PC-3 (cell line): ENCODE measurements around the gene TRPM2. TPM values are rescaled to one million over a fixed set of nuclear protein-coding genes. Genes with fewer than 3 reads are reported as not detected.

ENCODE experiments used
- ATAC-seq: fragments of 200-7000 bp; cut with Tn5 transposase; 2 replicates; pipeline ENCODE4 v1.9.1; 2020; ENCODE audit warnings: mild to moderate bottlenecking, moderate library complexity
- BruUV-seq: library from RNA; stranded (reverse); fragments of 400-500 nt; replicated peaks from 2 replicates; lab custom pipeline; 2021; lab: Mats Ljungman, UMichigan
- CTCF ChIA-PET: fragments of 300-600 bp; sonication (Branson Sonifier 250); formaldehyde crosslinking; loops from one replicate; lab custom pipeline; 2022; ENCODE audit warnings: antibody characterized with exemption; lab: Charles Lee
- POLR2A ChIA-PET: fragments of 300-600 bp; sonication (Branson Sonifier 250); formaldehyde crosslinking; loops from one replicate; lab custom pipeline; 2022; ENCODE audit warnings: antibody characterized with exemption; ENCODE audit not compliant: unreplicated experiment; lab: Charles Lee
- DNase-seq: peaks from one replicate; pipeline ENCODE4 v3.0.0-alpha.2; 2015
- H2AFZ ChIP-seq: fragments of 300-600 bp; sonication (generic); 2 replicates; pipeline ENCODE4 v1.6.0; 2016; ENCODE audit warnings: antibody characterized with exemption, low read length
- H3F3A ChIP-seq: fragments of 300-600 bp; sonication (generic); one replicate; pipeline ENCODE4 v1.6.0; 2017; ENCODE audit warnings: antibody characterized with exemption, low read length, control low read depth, mild to moderate bottlenecking; ENCODE audit not compliant: unreplicated experiment
- H3K27ac ChIP-seq: fragments of 300-600 bp; sonication (generic); 2 replicates; pipeline ENCODE4 v1.5.1; 2016; ENCODE audit warnings: mild to moderate bottlenecking, low read length
- H3K27me3 ChIP-seq: fragments of 300-600 bp; sonication (generic); 2 replicates; pipeline ENCODE4 v1.6.1; 2016; ENCODE audit warnings: low read length, mixed read lengths
- H3K36me3 ChIP-seq: fragments of 300-600 bp; sonication (generic); 2 replicates; pipeline ENCODE4 v1.6.1; 2016; ENCODE audit warnings: low read depth, mixed run types, low read length, mixed read lengths
- H3K4me1 ChIP-seq: fragments of 300-600 bp; sonication (generic); 2 replicates; pipeline ENCODE4 v1.5.1; 2016; ENCODE audit warnings: low read length; ENCODE audit not compliant: insufficient read depth
- H3K4me2 ChIP-seq: fragments of 300-600 bp; sonication (generic); 2 replicates; pipeline ENCODE4 v1.6.0; 2016; ENCODE audit warnings: low read length
- H3K4me3 ChIP-seq: fragments of 300-600 bp; sonication (generic); 2 replicates; pipeline ENCODE4 v1.5.1; 2016; ENCODE audit warnings: mild to moderate bottlenecking, low read length, mixed read lengths
- H3K79me2 ChIP-seq: fragments of 300-600 bp; sonication (generic); 2 replicates; pipeline ENCODE4 v1.6.1; 2017; ENCODE audit warnings: low read length, mixed read lengths
- H3K9ac ChIP-seq: fragments of 300-600 bp; sonication (generic); 2 replicates; pipeline ENCODE4 v1.6.0; 2016; ENCODE audit warnings: mild to moderate bottlenecking, low read length
- H3K9me2 ChIP-seq: fragments of 300-600 bp; sonication (generic); replicated peaks from 2 replicates; pipeline ENCODE4 v1.6.1; 2016; ENCODE audit warnings: mixed run types, low read length, mixed read lengths
- H3K9me3 ChIP-seq: fragments of 300-600 bp; sonication (generic); 2 replicates; pipeline ENCODE4 v1.6.1; 2016; ENCODE audit warnings: low read length, mixed read lengths
- H4K20me1 ChIP-seq: fragments of 300-600 bp; sonication (generic); 2 replicates; pipeline ENCODE4 v1.6.1; 2016; ENCODE audit warnings: low read length, mixed read lengths
- EZH2 ChIP-seq: fragments of 300-600 bp; sonication (generic); IDR thresholded peaks from one replicate; pipeline ENCODE4 v1.6.1; 2017; ENCODE audit warnings: antibody characterized with exemption, mild to moderate bottlenecking, low read length; ENCODE audit not compliant: unreplicated experiment
- EZH2phosphoT487 ChIP-seq: fragments of 300-600 bp; sonication (generic); IDR thresholded peaks from 2 replicates; pipeline ENCODE4 v1.6.1; 2018; ENCODE audit warnings: mild to moderate bottlenecking, antibody characterized with exemption, low read length, borderline replicate concordance
- intact Hi-C: fragments of 100-400 bp; cut with micrococcal nuclease; formaldehyde crosslinking; loops from 2 replicates; pipeline ENCODE4 v1.9.0; 2023
- total RNA-seq: library from RNA; depleted of rRNA; stranded (reverse); fragments of >200 nt; gene quantifications from 2 replicates; pipeline ENCODE4 v1.2.3, GENCODE V29; 2014
- TF ChIP-seq, protein P1 (sequence below): fragments of 300-600 bp; sonication (generic); conservative IDR thresholded peaks from 2 replicates; pipeline ENCODE4 v1.5.1; 2017; ENCODE audit warnings: antibody characterized with exemption, low read depth, mild to moderate bottlenecking, low read length

TRPM2 gene
- total RNA-seq, 1 experiment from 2014 or later, result 50.0 TPM

DNA sequence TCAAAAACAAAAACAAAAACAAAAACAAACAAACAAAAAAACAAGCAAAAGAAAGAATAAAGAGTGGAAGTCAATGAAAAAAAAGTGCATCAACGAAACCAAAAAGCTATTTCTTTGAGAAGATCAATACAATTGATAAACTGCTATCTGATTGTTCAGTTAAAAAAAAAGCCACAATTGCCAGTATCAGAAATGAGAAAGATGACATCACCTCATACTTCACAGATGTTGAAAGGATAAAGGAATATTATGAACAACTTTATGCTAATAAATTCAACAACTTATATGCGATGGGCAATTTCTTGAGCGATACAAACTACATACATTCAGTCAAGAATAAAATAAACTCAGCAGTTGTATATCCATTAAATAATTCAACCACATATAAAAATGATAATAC is 99.7 kb downstream of the TRPM2 start:
- H3K9ac ChIP-seq, result no peak overlapping the region
- no peaks in the 10 kb centered on the region for H3K36me3 ChIP-seq
- H3K27ac ChIP-seq, result no peak overlapping the region
- BruUV-seq, result no TSS peak
- H4K20me1 ChIP-seq, result no peaks in the 10 kb centered on the region
- no peaks in the 10 kb centered on the region for H3K79me2 ChIP-seq
- DNase-seq (no peak), ATAC-seq (no peak)
- intact Hi-C loops, result loop anchor here (10.0 kb wide), 1 partner anchor 118 kb away; the partner anchor contains the start of gene CFAP410
- CTCF ChIA-PET, result no interaction called here
- no peaks in the 10 kb centered on the region for H3K9me2 ChIP-seq
- H3K4me1 ChIP-seq, result no peaks in the 10 kb centered on the region
- H3K27me3 ChIP-seq, result peaks cover 26% of the 10 kb centered on the region; the same call in 1 of the 2 replicates
- POLR2A ChIA-PET, result no interaction called here
- no peak overlapping the region for H3K4me2 ChIP-seq
- no peak overlapping the region for H2AFZ ChIP-seq
- no peak overlapping the region for H3K4me3 ChIP-seq
- H3K9me3 ChIP-seq, result no peaks in the 10 kb centered on the region
- H3F3A ChIP-seq, result no peaks in the 10 kb centered on the region
- no peak for TF ChIP-seq EZH2phosphoT487
- TF ChIP-seq EZH2, result no peak
- TF ChIP-seq, protein P1, sequence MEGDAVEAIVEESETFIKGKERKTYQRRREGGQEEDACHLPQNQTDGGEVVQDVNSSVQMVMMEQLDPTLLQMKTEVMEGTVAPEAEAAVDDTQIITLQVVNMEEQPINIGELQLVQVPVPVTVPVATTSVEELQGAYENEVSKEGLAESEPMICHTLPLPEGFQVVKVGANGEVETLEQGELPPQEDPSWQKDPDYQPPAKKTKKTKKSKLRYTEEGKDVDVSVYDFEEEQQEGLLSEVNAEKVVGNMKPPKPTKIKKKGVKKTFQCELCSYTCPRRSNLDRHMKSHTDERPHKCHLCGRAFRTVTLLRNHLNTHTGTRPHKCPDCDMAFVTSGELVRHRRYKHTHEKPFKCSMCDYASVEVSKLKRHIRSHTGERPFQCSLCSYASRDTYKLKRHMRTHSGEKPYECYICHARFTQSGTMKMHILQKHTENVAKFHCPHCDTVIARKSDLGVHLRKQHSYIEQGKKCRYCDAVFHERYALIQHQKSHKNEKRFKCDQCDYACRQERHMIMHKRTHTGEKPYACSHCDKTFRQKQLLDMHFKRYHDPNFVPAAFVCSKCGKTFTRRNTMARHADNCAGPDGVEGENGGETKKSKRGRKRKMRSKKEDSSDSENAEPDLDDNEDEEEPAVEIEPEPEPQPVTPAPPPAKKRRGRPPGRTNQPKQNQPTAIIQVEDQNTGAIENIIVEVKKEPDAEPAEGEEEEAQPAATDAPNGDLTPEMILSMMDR, result no peak

- TF ChIP-seq EZH2phosphoT487, result no peak
- TF ChIP-seq EZH2, result no peak
- TF ChIP-seq, protein P1, result no peak
- ATAC-seq, result no peak
- BruUV-seq, result no TSS peak
- no peak overlapping the region for H3K4me2 ChIP-seq
- H3K9ac ChIP-seq, result no peak overlapping the region
- H3K4me3 ChIP-seq, result no peak overlapping the region
- no peaks in the 10 kb centered on the region for H3K79me2 ChIP-seq
- ChIA-PET CTCF (no interaction called here), POLR2A (no interaction called here)
- no peaks in the 10 kb centered on the region for H3F3A ChIP-seq
- no peak overlapping the region for H3K27ac ChIP-seq
- H3K9me3 ChIP-seq, result no peaks in the 10 kb centered on the region
- no peaks in the 10 kb centered on the region for H3K36me3 ChIP-seq
- no peaks in the 10 kb centered on the region for H3K9me2 ChIP-seq
- H2AFZ ChIP-seq, result no peak overlapping the region
- intact Hi-C loops, result loop anchor here (10.0 kb wide), 1 partner anchor 119 kb away; the partner anchor contains the start of gene CFAP410
- H4K20me1 ChIP-seq, result no peaks in the 10 kb centered on the region
- DNase-seq, result no peak
- H3K4me1 ChIP-seq, result no peaks in the 10 kb centered on the region
- H3K27me3 ChIP-seq, result peaks cover 18% of the 10 kb centered on the region; the same call in 1 of the 2 replicates
These were observed 100.6 kb downstream of the TRPM2 start for GRCh38 chr21:44454058-44454457.

GRCh38 chr21:44454747-44455523 is 101.5 kb downstream of the TRPM2 start, which contains the start of gene LRRC3:
TSS of gene LRRC3 (plus strand) at chr21:44455510. CDS start at chr21:44456645, 1,135 bp downstream.
- TF ChIP-seq EZH2phosphoT487, result no peak
- TF ChIP-seq, protein P1, result no peak
- no peak for TF ChIP-seq EZH2
- Histone ChIP-seq H3K79me2 (no peaks in the 10 kb centered on the region), H3K36me3 (no peaks in the 10 kb centered on the region), H2AFZ (peak within 1 kb of the TSS; percentile 92), H3K4me2 (peak within 1 kb of the TSS; percentile 98), H3K27ac (no peak within 1 kb of the TSS), H4K20me1 (no peaks in the 10 kb centered on the region), H3K4me3 (peak within 1 kb of the TSS; percentile 81), H3K9me2 (no peaks in the 10 kb centered on the region), H3K4me1 (no peaks in the 10 kb centered on the region), H3K9ac (peak within 1 kb of the TSS; percentile 75), H3K27me3 (peaks cover 13% of the 10 kb centered on the region; the same call in 1 of the 2 replicates), H3K9me3 (no peaks in the 10 kb centered on the region), H3F3A (no peaks in the 10 kb centered on the region)
- BruUV-seq, result no TSS peak
- POLR2A ChIA-PET, result no interaction called here
- peak; percentile 86 for DNase-seq
- CTCF ChIA-PET, result interaction anchor here (0.6 kb wide), 1 partner anchor 87 kb away, joined by 3 read pairs; no protein-coding TSS in a partner anchor
- intact Hi-C loops, result loop anchor here (10.0 kb wide), 1 partner anchor 120 kb away; the partner anchor contains the start of gene CFAP410
- ATAC-seq, result peak; percentile 74
